Activated T-cell treated with anti-CD3 and anti-CD28 coated beads, Interleukin-2, amount 50 U/mL, for 72 hours (primary cell): ENCODE results near the gene IAH1. TPM values are rescaled to one million over a fixed set of nuclear protein-coding genes. Genes with fewer than 3 reads are reported as not detected.

Source experiments
- ATAC-seq, 2 donors: fragments of 150-1000 bp; cut with Tn5 transposase; replicated peaks in 1 of 2; 2 replicates each; pipeline ENCODE4 v1.10.0; 2021; ENCODE audit warnings: moderate library complexity in 2 of 2, mild to moderate bottlenecking in 1 of 2
- DNase-seq, 2 donors: peaks; one replicate each; pipeline ENCODE4 v3.0.0; 2021 to 2022; ENCODE audit warnings: mixed read lengths in 1 of 2
- H3K27ac Mint-ChIP-seq: one replicate; pipeline ENCODE4 v1.8.0; 2022; ENCODE audit warnings: mild to moderate bottlenecking, moderate library complexity, mixed read lengths
- H3K27me3 Mint-ChIP-seq: one replicate; pipeline ENCODE4 v1.8.0; 2022; ENCODE audit warnings: low read depth, mixed read lengths
- H3K36me3 Mint-ChIP-seq, 2 donors: one replicate each; pipeline ENCODE4 v1.8.0; 2022; ENCODE audit warnings: mixed read lengths in 2 of 2, mild to moderate bottlenecking in 1 of 2; ENCODE audit not compliant: insufficient read depth in 2 of 2
- H3K4me1 Mint-ChIP-seq: one replicate; pipeline ENCODE4 v1.8.0; 2022; ENCODE audit warnings: low read depth, mixed read lengths
- H3K4me3 Mint-ChIP-seq, 2 donors: one replicate each; pipeline ENCODE4 v1.8.0; 2022; ENCODE audit warnings: mild to moderate bottlenecking in 2 of 2, mixed read lengths in 2 of 2, moderate library complexity in 2 of 2
- H3K9me3 Mint-ChIP-seq, 2 donors: one replicate each; pipeline ENCODE4 v1.8.0; 2022; ENCODE audit warnings: mixed read lengths in 2 of 2
- total RNA-seq, 2 donors: library from RNA; stranded (reverse); gene quantifications; one replicate each; pipeline ENCODE4 v1.2.3, GENCODE V29; 2022

IAH1 gene
- total RNA-seq, 2 donors from 2014 or later, result 70.4 to 75.9 TPM

DNA sequence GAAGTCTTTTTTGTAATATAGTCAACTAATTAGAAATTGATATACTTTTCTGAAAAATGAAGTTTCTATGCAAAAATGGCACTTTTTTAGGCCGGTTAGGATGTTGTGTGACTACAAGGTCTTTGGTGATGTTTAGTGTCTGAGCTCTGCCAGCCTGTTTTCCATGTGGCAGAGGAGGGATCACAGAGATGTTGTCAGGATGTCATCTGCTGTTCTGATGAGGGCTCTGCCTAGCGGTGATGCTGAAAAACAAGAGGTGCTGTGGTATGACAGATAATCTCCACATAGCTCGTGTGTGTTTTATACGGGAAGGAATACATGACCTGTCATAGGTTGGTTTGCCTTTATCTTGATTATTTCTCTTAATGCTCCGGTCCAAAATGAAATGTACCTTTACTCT lies 12.0 kb upstream of the IAH1 start:
- Mint-ChIP-seq H3K4me3 (no peak overlapping the region), H3K27me3 (no peaks in the 10 kb centered on the region), H3K4me1 (peaks cover 6% of the 10 kb centered on the region), H3K36me3 (peaks cover 9 to 21% of the 10 kb centered on the region in 2 donors), H3K9me3 (no peaks in the 10 kb centered on the region), H3K27ac (no peak overlapping the region)
- ATAC-seq (no peak), DNase-seq (no peak)

DNA sequence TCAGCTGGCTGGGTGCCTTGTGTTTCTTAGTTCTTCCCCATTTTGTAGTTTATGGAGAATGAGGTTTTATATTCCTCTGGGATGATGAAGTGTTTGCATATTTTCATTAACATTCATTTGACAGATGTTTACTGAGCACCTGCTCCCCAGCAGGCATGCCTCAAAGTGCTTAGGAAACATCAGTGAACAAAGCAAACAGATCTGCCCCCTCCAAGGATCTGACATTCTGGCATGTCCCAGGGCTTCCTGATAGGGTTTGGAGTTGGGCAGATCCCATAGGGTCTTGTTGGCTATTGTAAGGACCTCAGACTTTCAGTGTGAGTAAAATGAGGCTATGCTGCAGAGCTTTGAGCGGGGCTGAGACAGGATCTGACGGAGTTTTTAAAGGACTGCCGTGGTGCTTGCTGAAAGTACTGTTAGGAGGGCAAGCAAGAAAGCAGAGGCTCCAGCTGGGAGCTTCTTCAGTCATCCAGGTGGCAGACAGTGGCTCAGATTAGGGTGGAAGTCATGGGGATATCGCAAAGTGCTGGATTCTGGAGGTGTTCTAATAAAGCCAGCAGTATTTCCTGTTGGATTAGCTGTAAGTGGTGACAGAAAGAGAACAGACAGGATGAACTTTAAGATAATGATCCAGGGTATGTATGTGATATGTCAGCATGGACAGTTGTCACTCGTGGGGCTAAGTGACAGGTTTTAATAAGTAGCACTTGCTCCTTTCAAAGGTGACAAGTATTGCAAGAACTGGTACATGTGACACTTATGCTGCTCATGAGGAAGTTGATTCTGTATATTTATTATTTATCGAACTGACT lies 11.3 kb upstream of the IAH1 start:
- DNase-seq (no peak), ATAC-seq (peak; percentile 31 to 51)
- H3K4me1 Mint-ChIP-seq, result peaks cover 6% of the 10 kb centered on the region
- H3K9me3 Mint-ChIP-seq, result no peaks in the 10 kb centered on the region
- H3K27ac Mint-ChIP-seq, result peak overlapping the region; percentile 4
- H3K36me3 Mint-ChIP-seq, result peaks cover 9 to 19% of the 10 kb centered on the region in 2 donors
- H3K4me3 Mint-ChIP-seq, result no peak overlapping the region
- no peaks in the 10 kb centered on the region for H3K27me3 Mint-ChIP-seq

DNA sequence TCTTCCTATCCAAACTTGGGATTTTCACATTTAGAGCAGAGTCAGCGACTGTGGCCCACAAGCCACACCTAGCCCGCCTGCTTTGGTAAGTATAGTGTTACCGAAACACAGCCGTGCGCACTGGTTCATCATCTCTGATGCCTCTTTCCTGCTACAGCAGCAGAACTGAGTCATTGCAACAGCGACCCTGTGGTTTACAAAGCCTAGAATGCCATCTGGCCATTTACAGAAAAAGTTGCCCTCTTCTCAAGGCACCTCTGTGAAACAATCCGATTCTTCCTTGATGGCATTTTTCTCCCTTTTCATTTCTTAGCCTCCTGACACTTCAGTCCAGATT lies 10.7 kb upstream of the IAH1 start:
- H3K36me3 Mint-ChIP-seq, result peaks cover 9 to 19% of the 10 kb centered on the region in 2 donors
- ATAC-seq, result peak; percentile 85 to 95

DNA sequence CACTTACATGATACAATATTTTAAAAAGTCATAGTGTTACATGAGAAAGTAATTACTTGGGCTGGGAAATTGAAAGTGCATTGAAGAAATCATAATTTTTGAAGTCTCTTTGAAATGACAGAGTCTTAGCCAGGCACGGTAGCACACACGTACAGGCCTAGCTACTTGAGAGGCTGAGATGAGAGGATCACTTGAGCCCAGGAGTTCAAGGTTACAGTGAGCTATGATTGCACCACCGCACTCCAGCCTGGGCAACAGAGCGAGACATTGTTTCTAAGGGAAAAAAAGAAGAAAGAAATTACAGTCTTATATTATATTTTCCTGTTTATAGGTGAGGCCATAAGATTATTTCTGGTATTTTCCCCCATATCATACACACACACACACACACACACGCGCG lies 9.2 kb upstream of the IAH1 start:
- peaks cover 9 to 13% of the 10 kb centered on the region in 2 donors for H3K36me3 Mint-ChIP-seq

More for the DNA sequence above, 10.7 kb upstream of the IAH1 start:
- peak; percentile 36 to 41 for DNase-seq
- Mint-ChIP-seq H3K4me3 (no peak overlapping the region), H3K27ac (no peak overlapping the region), H3K4me1 (peaks cover 6% of the 10 kb centered on the region), H3K9me3 (no peaks in the 10 kb centered on the region), H3K27me3 (no peaks in the 10 kb centered on the region)

DNA sequence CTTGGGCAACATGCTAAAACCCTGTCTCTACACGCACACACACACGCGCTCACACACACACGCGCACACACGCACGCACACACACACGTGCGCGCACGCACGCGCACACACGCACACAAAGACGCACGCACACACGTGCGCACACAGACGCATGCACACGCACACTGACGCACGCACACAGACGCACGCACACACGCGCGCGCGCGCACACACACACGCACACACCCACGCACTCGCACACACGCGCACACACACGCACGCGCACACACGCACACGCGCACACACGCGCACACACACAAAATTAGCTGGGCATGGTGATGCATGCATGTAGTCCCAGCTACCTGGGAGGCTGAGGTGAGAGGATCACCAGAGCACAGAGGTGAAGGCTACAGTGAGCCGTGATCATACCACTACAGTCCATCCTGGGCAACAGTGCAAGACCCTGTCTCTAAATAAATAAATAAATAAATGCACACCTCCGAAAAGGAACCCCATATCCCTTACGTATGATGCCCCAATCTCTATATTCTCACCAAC lies 8.1 kb upstream of the IAH1 start:
- Mint-ChIP-seq H3K27me3 (no peaks in the 10 kb centered on the region), H3K27ac (peak overlapping the region; percentile 28), H3K36me3 (peaks cover 9 to 13% of the 10 kb centered on the region in 2 donors), H3K4me1 (peaks cover 6% of the 10 kb centered on the region), H3K9me3 (no peaks in the 10 kb centered on the region), H3K4me3 (no peak overlapping the region)
- ATAC-seq (no peak), DNase-seq (no peak)

More for the DNA sequence above, 9.2 kb upstream of the IAH1 start:
- Mint-ChIP-seq H3K4me1 (peaks cover 6% of the 10 kb centered on the region), H3K27me3 (no peaks in the 10 kb centered on the region), H3K27ac (no peak overlapping the region), H3K4me3 (no peak overlapping the region), H3K9me3 (no peaks in the 10 kb centered on the region)
- ATAC-seq (no peak), DNase-seq (no peak)

DNA sequence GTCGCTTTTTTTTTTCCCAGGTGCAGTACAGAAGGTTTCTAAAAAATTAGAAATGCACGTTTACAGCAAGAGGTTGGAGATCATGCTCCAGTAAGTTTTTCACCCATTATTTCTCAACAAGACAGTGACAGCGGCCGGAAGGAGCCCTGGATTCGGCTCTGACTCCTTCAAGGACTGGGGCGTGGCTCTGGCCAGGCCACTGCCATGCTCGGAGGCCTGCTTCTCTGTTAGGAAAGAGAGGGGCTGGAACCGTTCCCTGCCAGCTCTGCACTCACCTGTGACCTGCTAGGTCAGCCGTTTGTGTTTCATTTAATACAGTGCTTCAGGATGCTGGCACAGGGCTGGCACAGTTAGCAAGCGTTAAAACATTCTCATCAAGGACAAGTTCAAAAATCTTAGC lies 6.7 kb upstream of the IAH1 start:
- peaks cover 6% of the 10 kb centered on the region for H3K4me1 Mint-ChIP-seq
- H3K4me3 Mint-ChIP-seq, result no peak overlapping the region
- H3K27ac Mint-ChIP-seq, result no peak overlapping the region
- H3K27me3 Mint-ChIP-seq, result no peaks in the 10 kb centered on the region
- H3K9me3 Mint-ChIP-seq, result no peaks in the 10 kb centered on the region
- DNase-seq, result no peak
- no peak for ATAC-seq
- peaks cover 9 to 17% of the 10 kb centered on the region in 2 donors for H3K36me3 Mint-ChIP-seq

DNA sequence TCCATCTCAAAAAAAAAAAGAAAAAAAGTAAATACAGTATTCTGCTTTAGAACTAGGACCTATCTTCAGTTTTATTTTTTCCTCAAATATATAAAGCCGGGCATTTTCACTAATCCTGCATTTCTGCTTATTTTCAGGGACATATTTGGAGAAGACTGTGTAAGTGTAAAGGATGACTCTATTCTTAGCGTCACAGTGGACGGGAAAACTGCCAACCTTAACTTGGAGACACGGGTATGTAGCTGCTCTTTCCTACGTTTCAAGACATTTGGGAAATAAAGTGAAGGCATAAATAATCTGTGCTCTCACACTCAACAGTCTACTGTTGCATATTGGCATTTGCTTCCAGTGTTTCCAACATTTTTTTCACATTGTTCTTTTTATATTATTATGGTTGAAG lies 3.1 kb upstream of the IAH1 start:
- no peak overlapping the region for H3K4me3 Mint-ChIP-seq
- H3K27me3 Mint-ChIP-seq, result no peaks in the 10 kb centered on the region
- no peak for DNase-seq
- ATAC-seq, result no peak
- H3K9me3 Mint-ChIP-seq, result no peaks in the 10 kb centered on the region
- no peak overlapping the region for H3K27ac Mint-ChIP-seq
- H3K4me1 Mint-ChIP-seq, result peaks cover 14% of the 10 kb centered on the region
- H3K36me3 Mint-ChIP-seq, result peaks cover 5 to 17% of the 10 kb centered on the region in 2 donors

DNA sequence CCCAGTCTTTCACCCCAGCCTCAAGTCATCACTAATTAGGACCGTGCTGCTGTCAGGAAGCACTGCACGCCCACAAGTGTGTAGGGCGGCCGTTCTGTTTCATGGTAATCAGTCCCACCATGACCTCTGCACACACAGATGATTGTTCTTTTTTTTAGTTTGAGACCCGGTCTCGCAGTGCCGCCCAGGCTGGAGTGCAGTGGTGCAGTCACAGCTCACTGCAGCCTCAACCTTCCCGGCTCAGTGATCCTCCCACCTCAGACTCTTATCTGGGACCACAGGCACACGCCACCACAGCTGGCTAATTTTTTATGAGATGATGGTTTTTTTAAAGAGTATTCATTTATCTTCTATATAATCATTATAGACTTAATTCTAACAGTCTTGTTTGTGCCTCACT lies 1.8 kb upstream of the IAH1 start:
- ATAC-seq (no peak), DNase-seq (no peak)
- Mint-ChIP-seq H3K9me3 (no peaks in the 10 kb centered on the region), H3K27me3 (no peaks in the 10 kb centered on the region), H3K36me3 (peaks cover 6 to 18% of the 10 kb centered on the region in 2 donors), H3K27ac (no peak overlapping the region), H3K4me1 (peaks cover 26% of the 10 kb centered on the region), H3K4me3 (peak overlapping the region in 1 of 2 donors; percentile 84)

DNA sequence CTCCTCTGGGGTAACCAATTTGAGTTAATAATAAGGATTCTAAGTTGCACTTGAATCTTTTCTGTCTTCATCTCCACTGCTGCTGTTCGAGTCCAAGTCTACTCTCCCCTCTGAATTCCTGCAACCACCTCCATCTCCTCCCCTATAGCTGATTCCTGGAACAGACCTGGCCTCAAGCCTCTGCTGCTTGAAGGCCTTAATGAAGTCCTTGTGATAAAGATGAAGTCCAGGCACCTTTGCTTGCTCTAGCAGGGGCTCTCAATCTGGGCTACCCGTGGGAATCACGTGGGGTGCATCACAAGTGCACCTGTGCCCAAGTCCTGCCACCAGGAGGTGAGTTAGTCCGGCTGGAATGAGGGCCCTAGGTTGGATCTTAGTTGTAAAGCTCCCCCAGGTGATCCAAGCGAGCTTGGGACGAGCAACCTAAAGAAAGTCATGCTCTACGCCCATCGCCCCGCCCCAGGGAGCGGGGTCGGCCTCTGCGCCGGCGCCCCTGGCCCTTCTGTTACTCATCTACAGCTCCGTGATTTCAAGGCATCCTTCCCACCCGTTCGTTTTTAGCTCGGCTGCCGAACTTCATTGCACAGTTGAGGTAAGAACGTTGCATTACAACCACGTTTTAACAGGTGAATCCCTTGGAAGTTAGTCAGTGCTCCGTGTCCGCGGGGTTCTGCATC lies 905 bp upstream of the IAH1 start:
- Mint-ChIP-seq H3K4me3 (peak overlapping the region; percentile 84 to 85), H3K27me3 (no peaks in the 10 kb centered on the region), H3K4me1 (peaks cover 36% of the 10 kb centered on the region), H3K36me3 (peaks cover 6 to 18% of the 10 kb centered on the region in 2 donors), H3K27ac (peak overlapping the region; percentile 65), H3K9me3 (no peaks in the 10 kb centered on the region)
- DNase-seq, result peak; percentile 16 to 17
- ATAC-seq, result peak in 1 of 2 donors; percentile 12

DNA sequence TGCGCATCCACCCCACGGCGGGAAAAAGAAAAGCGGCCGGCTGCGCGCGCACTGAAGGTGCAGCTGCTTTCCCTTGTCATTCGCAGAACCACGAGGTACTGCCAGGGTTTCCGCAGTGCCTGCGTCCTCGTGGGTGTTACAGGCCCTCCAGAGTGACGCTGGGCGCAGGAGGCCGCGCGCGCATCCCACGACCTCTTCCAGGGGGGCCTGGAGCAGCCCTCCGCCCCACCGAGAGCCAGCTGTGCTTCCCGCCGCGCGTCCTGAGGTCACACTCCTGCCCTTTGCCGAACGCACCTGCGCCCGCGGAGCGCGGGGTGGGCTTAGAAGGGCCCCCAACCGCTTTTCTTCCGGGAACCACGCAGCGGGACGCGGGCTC lies 378 bp upstream of the IAH1 start:
- no peaks in the 10 kb centered on the region for H3K27me3 Mint-ChIP-seq
- DNase-seq (peak; percentile 45 to 49), ATAC-seq (peak; percentile 42 to 50)
- peaks cover 6 to 19% of the 10 kb centered on the region in 2 donors for H3K36me3 Mint-ChIP-seq
- H3K9me3 Mint-ChIP-seq, result no peaks in the 10 kb centered on the region
- H3K27ac Mint-ChIP-seq, result peak overlapping the region; percentile 65
- H3K4me3 Mint-ChIP-seq, result peak overlapping the region; percentile 84 to 85
- H3K4me1 Mint-ChIP-seq, result peaks cover 39% of the 10 kb centered on the region

DNA sequence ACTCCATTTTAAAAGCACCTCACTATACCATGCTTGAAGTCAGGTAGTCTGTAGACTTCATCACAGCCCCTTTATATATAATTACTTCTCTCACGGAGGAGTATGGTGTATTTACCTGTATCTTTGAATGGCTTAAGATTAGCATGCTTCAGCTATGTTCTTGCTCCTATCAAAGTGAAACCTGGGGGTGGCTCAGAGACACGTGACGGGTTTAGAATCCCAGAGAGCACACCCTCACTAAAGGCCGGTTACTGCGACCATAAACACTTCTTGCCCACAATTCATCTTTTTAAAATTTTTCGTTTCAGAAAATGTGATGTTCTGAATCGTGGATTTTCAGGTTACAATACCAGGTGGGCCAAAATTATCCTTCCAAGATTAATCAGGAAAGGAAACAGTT lies 3.6 kb downstream of the IAH1 start:
- Mint-ChIP-seq H3K36me3 (peaks cover 8 to 17% of the 10 kb centered on the region in 2 donors), H3K27me3 (no peaks in the 10 kb centered on the region), H3K27ac (peak overlapping the region; percentile 50), H3K4me1 (peaks cover 45% of the 10 kb centered on the region), H3K9me3 (no peaks in the 10 kb centered on the region), H3K4me3 (peak overlapping the region in 1 of 2 donors; percentile 51)
- ATAC-seq (no peak), DNase-seq (no peak)

DNA sequence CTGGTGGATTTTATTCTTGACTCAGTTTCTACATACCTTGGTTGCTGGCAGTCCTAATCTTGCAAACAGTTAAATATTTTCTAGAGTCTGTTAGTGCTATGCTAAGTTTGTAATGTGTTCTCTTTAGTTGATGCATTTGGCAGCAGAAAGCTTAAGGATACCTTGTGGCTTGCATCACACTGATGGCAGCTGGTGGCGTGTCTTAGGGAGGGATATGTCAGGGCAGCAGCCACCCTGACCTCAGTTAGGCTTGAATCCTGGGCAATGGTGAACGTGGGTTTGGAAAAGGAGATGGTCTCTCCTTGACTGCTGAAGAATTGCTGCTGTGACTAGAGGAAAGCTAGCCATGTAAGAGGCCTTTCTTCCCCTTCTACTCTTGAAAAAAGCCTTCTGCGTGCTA lies 4.2 kb downstream of the IAH1 start:
- no peaks in the 10 kb centered on the region for H3K27me3 Mint-ChIP-seq
- H3K27ac Mint-ChIP-seq, result peak overlapping the region; percentile 4
- no peak for DNase-seq
- no peak overlapping the region for H3K4me3 Mint-ChIP-seq
- H3K4me1 Mint-ChIP-seq, result peaks cover 39% of the 10 kb centered on the region
- H3K36me3 Mint-ChIP-seq, result peaks cover 8 to 15% of the 10 kb centered on the region in 2 donors
- H3K9me3 Mint-ChIP-seq, result no peaks in the 10 kb centered on the region
- no peak for ATAC-seq

DNA sequence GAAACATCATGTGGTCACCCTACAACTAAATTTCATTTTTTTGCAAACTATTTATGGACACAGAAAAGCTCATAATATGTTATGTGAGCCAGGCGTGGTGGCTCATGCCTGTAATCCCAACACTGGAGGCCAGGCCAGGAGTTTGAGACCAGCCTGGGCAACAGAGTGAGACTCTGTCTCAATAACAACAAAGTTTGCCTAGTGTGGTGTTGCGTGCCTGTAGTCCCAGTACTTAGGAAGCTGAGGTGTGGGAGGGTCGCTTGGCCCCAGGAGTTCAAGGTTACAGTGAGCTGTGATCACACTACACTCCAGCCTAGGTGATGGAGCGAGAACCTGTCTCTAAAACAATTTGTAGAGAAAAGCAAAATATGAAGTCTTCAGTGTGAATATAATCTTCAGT lies 5.8 kb downstream of the IAH1 start:
- no peak for DNase-seq
- H3K4me3 Mint-ChIP-seq, result no peak overlapping the region
- H3K4me1 Mint-ChIP-seq, result peaks cover 39% of the 10 kb centered on the region
- no peak overlapping the region for H3K27ac Mint-ChIP-seq
- H3K27me3 Mint-ChIP-seq, result no peaks in the 10 kb centered on the region
- no peaks in the 10 kb centered on the region for H3K9me3 Mint-ChIP-seq
- peaks cover 9 to 21% of the 10 kb centered on the region in 2 donors for H3K36me3 Mint-ChIP-seq
- no peak for ATAC-seq
